22Rv1 (cell line): ENCODE data around the gene HK1.

Experiments
- ZFX ChIP-seq: fragments of 450-650 bp; IDR thresholded peaks from 2 replicates; pipeline ENCODE4 v1.6.1; 2017; ENCODE audit warnings: antibody characterized with exemption, borderline replicate concordance
- TF ChIP-seq, protein P1 (sequence below): fragments of 450-650 bp; IDR thresholded peaks from 2 replicates; pipeline ENCODE4 v1.5.1; 2017; ENCODE audit warnings: mild to moderate bottlenecking

DNA sequence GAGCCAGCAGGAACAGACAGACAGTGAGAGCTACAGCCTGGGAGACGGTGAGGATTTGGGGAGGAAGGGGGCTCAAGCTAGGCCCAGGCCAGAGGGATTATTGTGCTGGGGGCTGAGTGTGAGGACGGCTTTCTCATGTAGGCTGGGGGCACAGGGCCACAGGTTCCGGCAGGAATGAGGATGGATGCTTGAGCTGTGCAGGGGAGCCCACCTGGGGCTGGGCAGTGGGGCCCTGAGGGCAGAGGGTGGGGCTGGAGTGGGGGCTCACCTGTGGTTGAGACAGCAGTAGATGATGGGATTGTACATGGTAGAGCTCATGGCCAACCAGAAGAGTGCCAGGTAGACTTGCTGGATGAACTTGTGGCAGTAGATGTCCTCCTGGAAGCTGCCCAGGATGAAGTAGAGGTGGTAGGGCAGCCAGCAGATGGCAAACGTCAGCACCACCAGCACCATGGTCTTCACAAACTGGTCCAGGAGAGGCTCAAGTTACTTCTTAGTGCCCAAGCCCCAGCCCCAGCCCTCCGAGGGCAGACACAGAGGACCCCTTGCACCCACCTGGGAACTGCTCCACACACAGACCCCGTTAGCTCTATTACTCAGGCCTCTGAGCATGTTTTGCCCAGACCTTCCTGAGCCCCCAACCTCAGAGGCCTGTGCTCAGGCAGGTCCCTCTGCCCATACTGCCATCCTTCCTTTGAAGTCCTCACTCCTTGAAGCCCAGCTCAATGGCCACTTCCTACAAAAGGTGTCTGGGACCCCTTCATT, 128.7 kb downstream of the HK1 start:
- TF ChIP-seq, protein P1, sequence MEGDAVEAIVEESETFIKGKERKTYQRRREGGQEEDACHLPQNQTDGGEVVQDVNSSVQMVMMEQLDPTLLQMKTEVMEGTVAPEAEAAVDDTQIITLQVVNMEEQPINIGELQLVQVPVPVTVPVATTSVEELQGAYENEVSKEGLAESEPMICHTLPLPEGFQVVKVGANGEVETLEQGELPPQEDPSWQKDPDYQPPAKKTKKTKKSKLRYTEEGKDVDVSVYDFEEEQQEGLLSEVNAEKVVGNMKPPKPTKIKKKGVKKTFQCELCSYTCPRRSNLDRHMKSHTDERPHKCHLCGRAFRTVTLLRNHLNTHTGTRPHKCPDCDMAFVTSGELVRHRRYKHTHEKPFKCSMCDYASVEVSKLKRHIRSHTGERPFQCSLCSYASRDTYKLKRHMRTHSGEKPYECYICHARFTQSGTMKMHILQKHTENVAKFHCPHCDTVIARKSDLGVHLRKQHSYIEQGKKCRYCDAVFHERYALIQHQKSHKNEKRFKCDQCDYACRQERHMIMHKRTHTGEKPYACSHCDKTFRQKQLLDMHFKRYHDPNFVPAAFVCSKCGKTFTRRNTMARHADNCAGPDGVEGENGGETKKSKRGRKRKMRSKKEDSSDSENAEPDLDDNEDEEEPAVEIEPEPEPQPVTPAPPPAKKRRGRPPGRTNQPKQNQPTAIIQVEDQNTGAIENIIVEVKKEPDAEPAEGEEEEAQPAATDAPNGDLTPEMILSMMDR: no peak
- TF ChIP-seq ZFX: no peak
